ENCODE results near the gene TRPV5. TPM values are rescaled to one million over a fixed set of nuclear protein-coding genes. Genes with fewer than 3 reads are reported as not detected.

TRPV5 gene
- total RNA-seq, 1 donor from 2014 or later, result not detected

DNA sequence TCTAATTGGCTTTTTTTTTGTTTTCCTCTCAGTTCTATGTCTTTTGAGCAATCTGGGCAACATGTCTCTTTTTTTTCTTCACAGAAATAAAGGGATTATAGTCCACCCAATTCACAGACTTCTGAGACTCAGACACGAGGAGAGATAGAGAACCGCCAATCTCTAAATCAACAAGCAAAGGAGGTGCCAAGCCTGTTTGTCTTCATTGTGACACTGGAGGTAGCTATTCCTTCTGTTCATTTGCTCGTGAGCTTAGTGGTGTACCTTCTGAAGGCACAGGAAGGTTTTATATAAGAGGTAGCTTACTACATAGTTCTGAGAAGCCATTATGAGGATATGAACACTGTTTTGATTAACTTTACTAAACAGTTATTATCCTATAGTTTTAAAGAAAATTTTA, 72.6 kb downstream of the TRPV5 start:
- TF ChIP-seq, protein P1, sequence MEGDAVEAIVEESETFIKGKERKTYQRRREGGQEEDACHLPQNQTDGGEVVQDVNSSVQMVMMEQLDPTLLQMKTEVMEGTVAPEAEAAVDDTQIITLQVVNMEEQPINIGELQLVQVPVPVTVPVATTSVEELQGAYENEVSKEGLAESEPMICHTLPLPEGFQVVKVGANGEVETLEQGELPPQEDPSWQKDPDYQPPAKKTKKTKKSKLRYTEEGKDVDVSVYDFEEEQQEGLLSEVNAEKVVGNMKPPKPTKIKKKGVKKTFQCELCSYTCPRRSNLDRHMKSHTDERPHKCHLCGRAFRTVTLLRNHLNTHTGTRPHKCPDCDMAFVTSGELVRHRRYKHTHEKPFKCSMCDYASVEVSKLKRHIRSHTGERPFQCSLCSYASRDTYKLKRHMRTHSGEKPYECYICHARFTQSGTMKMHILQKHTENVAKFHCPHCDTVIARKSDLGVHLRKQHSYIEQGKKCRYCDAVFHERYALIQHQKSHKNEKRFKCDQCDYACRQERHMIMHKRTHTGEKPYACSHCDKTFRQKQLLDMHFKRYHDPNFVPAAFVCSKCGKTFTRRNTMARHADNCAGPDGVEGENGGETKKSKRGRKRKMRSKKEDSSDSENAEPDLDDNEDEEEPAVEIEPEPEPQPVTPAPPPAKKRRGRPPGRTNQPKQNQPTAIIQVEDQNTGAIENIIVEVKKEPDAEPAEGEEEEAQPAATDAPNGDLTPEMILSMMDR (conservative IDR thresholded peaks at IDR 0.05), result no peak
- no peak for DNase-seq (ENCODE audit: extremely low spot score, unreplicated experiment)
- peaks cover 13% of the 10 kb centered on the region for H3K27me3 Mint-ChIP-seq
- no peak overlapping the region for H3K4me3 Mint-ChIP-seq
- no peaks in the 10 kb centered on the region for H3K9me3 Mint-ChIP-seq
- peaks cover 3% of the 10 kb centered on the region for H3K4me1 Mint-ChIP-seq (ENCODE audit: unreplicated experiment)
- no peaks in the 10 kb centered on the region for H3K36me3 Mint-ChIP-seq
- no peak overlapping the region for H3K27ac Mint-ChIP-seq

DNA sequence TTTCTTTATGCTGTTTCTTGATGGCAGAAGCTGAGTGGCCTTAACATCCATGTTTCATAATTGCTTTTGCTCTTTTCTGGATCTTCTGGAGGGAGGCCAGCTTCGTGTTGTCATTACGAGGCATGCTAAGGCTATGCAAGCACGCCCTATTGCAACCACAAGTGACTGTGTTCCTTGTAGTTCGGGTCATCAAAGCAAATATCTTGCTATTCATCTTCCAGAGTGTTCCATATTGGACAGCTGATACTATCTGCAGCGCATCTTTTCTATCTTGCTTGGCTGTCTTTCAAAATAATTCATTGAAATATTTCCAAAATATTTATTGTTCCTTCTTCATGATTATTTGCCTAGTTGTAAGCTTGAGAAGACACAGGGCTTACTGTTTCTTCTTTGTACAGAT, 73.7 kb downstream of the TRPV5 start:
- Mint-ChIP-seq H3K36me3 (no peaks in the 10 kb centered on the region), H3K4me3 (no peak overlapping the region), H3K9me3 (no peaks in the 10 kb centered on the region), H3K27ac (no peak overlapping the region), H3K27me3 (peaks cover 20% of the 10 kb centered on the region), H3K4me1 (ENCODE audit: unreplicated experiment) (peaks cover 3% of the 10 kb centered on the region)
- DNase-seq (ENCODE audit: extremely low spot score, unreplicated experiment), result no peak
- TF ChIP-seq, protein P1 (conservative IDR thresholded peaks at IDR 0.05), result no peak

DNA sequence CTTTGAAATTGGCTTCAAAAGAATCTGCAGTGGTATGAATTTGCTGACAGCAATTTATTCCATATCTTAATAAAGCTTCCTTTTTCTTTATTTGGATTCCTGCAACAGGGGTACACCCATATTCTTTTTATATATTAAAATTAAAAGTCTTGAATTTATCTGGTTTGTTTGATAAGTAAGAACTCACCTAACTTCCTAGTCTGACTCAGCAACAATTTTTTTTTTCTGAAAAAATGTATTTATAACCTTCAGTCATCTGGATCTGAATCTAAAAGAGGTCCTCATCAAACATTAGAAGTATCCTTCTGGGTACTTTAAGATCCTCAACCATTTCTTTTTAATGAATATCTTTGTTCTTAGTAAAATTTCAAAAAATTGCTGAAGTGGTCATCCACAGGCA, 74.1 kb downstream of the TRPV5 start:
- Mint-ChIP-seq H3K27ac (no peak overlapping the region), H3K27me3 (peaks cover 20% of the 10 kb centered on the region), H3K4me3 (no peak overlapping the region), H3K4me1 (ENCODE audit: unreplicated experiment) (peaks cover 3% of the 10 kb centered on the region), H3K9me3 (no peaks in the 10 kb centered on the region), H3K36me3 (no peaks in the 10 kb centered on the region)
- TF ChIP-seq, protein P1 (conservative IDR thresholded peaks at IDR 0.05), result no peak
- no peak for DNase-seq (ENCODE audit: extremely low spot score, unreplicated experiment)

Other genes starting within 250 kb of the TRPV5 start
- 10.0 and 118 TPM in 2 replicates for gene PRSS1, start 184.3 kb downstream of the TRPV5 start, total RNA-seq (ENCODE audit: low replicate concordance)
- 20.4 and 272 TPM in 2 replicates for gene PRSS2, start 162.8 kb downstream of the TRPV5 start, total RNA-seq (ENCODE audit: low replicate concordance)
- 8.4 and 8.8 TPM in 2 replicates for gene EPHB6, start 78.7 kb downstream of the TRPV5 start, total RNA-seq (ENCODE audit: low replicate concordance)
- gene TRPV6, start 48.0 kb downstream of the TRPV5 start, total RNA-seq (ENCODE audit: low replicate concordance), result 5.4 and 8.1 TPM in 2 replicates
- gene LLCFC1, start 5.7 kb upstream of the TRPV5 start, total RNA-seq (ENCODE audit: low replicate concordance), result not detected in 2 replicates
- 1.6 and 2.8 TPM in 2 replicates for gene KEL, start 28.6 kb upstream of the TRPV5 start, total RNA-seq (ENCODE audit: low replicate concordance)
- not detected in 2 replicates for gene OR9A2, start 93.4 kb upstream of the TRPV5 start, total RNA-seq (ENCODE audit: low replicate concordance)
- not detected in 2 replicates for gene OR6V1, start 118.6 kb upstream of the TRPV5 start, total RNA-seq (ENCODE audit: low replicate concordance)
- not detected in 2 replicates for gene PIP, start 198.3 kb upstream of the TRPV5 start, total RNA-seq (ENCODE audit: low replicate concordance)
- not detected in 2 replicates for gene TAS2R39, start 249.7 kb upstream of the TRPV5 start, total RNA-seq (ENCODE audit: low replicate concordance)

Measured in type B pancreatic cell (in vitro differentiated cells).